Osteocyte (in vitro differentiated cells): Measurements from ENCODE around the gene SFTPD. TPM values are rescaled to one million over a fixed set of nuclear protein-coding genes. Genes with fewer than 3 reads are reported as not detected.
"Not testable (repeated sequence)": the region's sequence is repeated elsewhere in the genome, so short reads cannot be mapped to it uniquely, and the experiment has no call there.

Source experiments
- DNase-seq: peaks from one replicate; pipeline ENCODE4 v3.0.0; 2021; ENCODE audit warnings: mixed read lengths; ENCODE audit not compliant: unreplicated experiment; ENCODE audit errors: extremely low spot score
- H3K27ac Mint-ChIP-seq: one replicate; pipeline ENCODE4 v1.8.0; 2021; ENCODE audit warnings: mild to moderate bottlenecking, mixed read lengths; ENCODE audit not compliant: unreplicated experiment
- H3K27me3 Mint-ChIP-seq: one replicate; pipeline ENCODE4 v1.8.0; 2021; ENCODE audit warnings: mixed read lengths; ENCODE audit not compliant: unreplicated experiment
- H3K36me3 Mint-ChIP-seq: one replicate; pipeline ENCODE4 v1.8.0; 2021; ENCODE audit warnings: mixed read lengths; ENCODE audit not compliant: unreplicated experiment
- H3K4me1 Mint-ChIP-seq: one replicate; pipeline ENCODE4 v1.8.0; 2021; ENCODE audit warnings: mixed read lengths; ENCODE audit not compliant: unreplicated experiment
- H3K4me3 Mint-ChIP-seq: one replicate; pipeline ENCODE4 v1.8.0; 2021; ENCODE audit warnings: mild to moderate bottlenecking, moderate library complexity, mixed read lengths; ENCODE audit not compliant: unreplicated experiment
- H3K9me3 Mint-ChIP-seq: one replicate; pipeline ENCODE4 v1.8.0; 2021; ENCODE audit warnings: mixed read lengths; ENCODE audit not compliant: unreplicated experiment
- CTCF ChIP-seq: fragments of 200-600 bp; sonication (generic); IDR thresholded peaks from 2 replicates; pipeline ENCODE4 v1.5.0; 2021; ENCODE audit warnings: antibody characterized with exemption, mild to moderate bottlenecking, moderate library complexity
- long read RNA-seq: library from polyadenylated mRNA; unstranded; transcript quantifications from one replicate; pipeline ENCODE4 v2.0.0, GENCODE V29; 2021
- total RNA-seq: library from RNA; stranded (reverse); gene quantifications from 2 replicates; pipeline ENCODE4 v1.2.1, GENCODE V29; 2021

Gene SFTPD
- total RNA-seq, result 0.35 and 0.60 TPM in 2 replicates
- long read RNA-seq, result 0 reads

- H3K4me3 Mint-ChIP-seq, result no peak within 1 kb of the TSS
- no peak for DNase-seq
- TF ChIP-seq CTCF, result no peak
- no peaks in the 10 kb centered on the region for H3K4me1 Mint-ChIP-seq
- H3K27me3 Mint-ChIP-seq, result peaks cover 25% of the 10 kb centered on the region
- H3K9me3 Mint-ChIP-seq, result peaks cover 20% of the 10 kb centered on the region
- no peaks in the 10 kb centered on the region for H3K36me3 Mint-ChIP-seq
- H3K27ac Mint-ChIP-seq, result no peak within 1 kb of the TSS
Observed at GRCh38 chr10:79948976-79949722, at the start of gene SFTPD. SFTPD (minus strand) TSS chr10:79949105; CDS start chr10:79946659, 2,446 bp downstream.

- no peak for TF ChIP-seq CTCF
- Mint-ChIP-seq H3K9me3 (peaks cover under 1% of the 10 kb centered on the region), H3K4me3 (no peak overlapping the region), H3K27ac (no peak overlapping the region), H3K36me3 (no peaks in the 10 kb centered on the region), H3K27me3 (peaks cover 29% of the 10 kb centered on the region), H3K4me1 (peaks cover 2% of the 10 kb centered on the region)
- no peak for DNase-seq
Observed at GRCh38 chr10:79995979-79996634, 47.2 kb upstream of the SFTPD start.

GRCh38 chr10:79994556-79994955, 45.7 kb upstream of the SFTPD start:
- no peak for TF ChIP-seq CTCF
- Mint-ChIP-seq H3K4me3 (no peak overlapping the region), H3K9me3 (peaks cover 15% of the 10 kb centered on the region), H3K4me1 (peaks cover 2% of the 10 kb centered on the region), H3K27ac (no peak overlapping the region), H3K36me3 (peaks cover 5% of the 10 kb centered on the region), H3K27me3 (peaks cover 39% of the 10 kb centered on the region)
- DNase-seq, result no peak

- not testable (repeated sequence) for H3K36me3 Mint-ChIP-seq, H3K4me3 Mint-ChIP-seq, H3K4me1 Mint-ChIP-seq, H3K27ac Mint-ChIP-seq, DNase-seq
- Mint-ChIP-seq H3K27me3 (peaks cover 52% of the 10 kb centered on the region), H3K9me3 (peaks cover 22% of the 10 kb centered on the region)
Observed at GRCh38 chr10:79988199-79988598, 39.3 kb upstream of the SFTPD start.

GRCh38 chr10:79986661-79987060, 37.8 kb upstream of the SFTPD start:
- H3K27ac Mint-ChIP-seq, H3K4me3 Mint-ChIP-seq, H3K4me1 Mint-ChIP-seq, DNase-seq, H3K36me3 Mint-ChIP-seq: not testable (repeated sequence)
- Mint-ChIP-seq H3K27me3 (peaks cover 40% of the 10 kb centered on the region), H3K9me3 (peaks cover 22% of the 10 kb centered on the region)

- no peak overlapping the region for H3K4me3 Mint-ChIP-seq
- H3K36me3 Mint-ChIP-seq, result peaks cover 1% of the 10 kb centered on the region
- no peak for DNase-seq
- TF ChIP-seq CTCF, result no peak
- peaks cover 16% of the 10 kb centered on the region for H3K9me3 Mint-ChIP-seq
- peaks cover 34% of the 10 kb centered on the region for H3K27me3 Mint-ChIP-seq
- no peak overlapping the region for H3K27ac Mint-ChIP-seq
- H3K4me1 Mint-ChIP-seq, result peaks cover 1% of the 10 kb centered on the region
Observed at GRCh38 chr10:79985481-79986072, 36.7 kb upstream of the SFTPD start.
